ENCODE data around the gene HES6.

- TF ChIP-seq CTCF (conservative IDR thresholded peaks at IDR 0.05; ENCODE audit: low read length) (no peak), EZH2phosphoT487 (IDR thresholded peaks at IDR 0.05; ENCODE audit: borderline replicate concordance, low read depth, low read length) (no peak)
Observed at GRCh38 chr2:238254095-238254723, 14.4 kb upstream of the HES6 start.
